ENCODE measurements around the gene CCDC3.
"Not testable (repeated sequence)": the region's sequence is repeated elsewhere in the genome, so short reads cannot be mapped to it uniquely, and the experiment has no call there.

CCDC3 gene

DNA sequence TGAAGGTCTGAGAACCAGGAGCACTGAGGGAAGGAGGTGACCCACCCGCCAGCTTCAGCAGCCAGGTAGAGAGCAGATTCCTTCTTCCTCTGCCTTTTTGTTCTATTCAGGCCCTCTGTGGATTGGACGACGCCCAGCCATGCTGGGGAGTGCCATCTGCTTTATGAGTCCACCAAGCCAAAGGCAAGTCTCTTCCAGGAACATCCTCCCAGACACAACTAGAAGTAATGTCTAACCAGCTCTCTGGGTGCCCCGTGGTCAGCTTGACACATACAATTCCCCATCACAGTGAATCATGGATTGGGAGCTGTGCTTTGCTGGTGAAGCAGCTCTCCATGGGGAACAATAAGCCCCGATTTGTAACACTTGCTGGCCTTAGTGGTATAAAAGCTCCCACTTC, 125.2 kb downstream of the CCDC3 start:
- no peak for DNase-seq

DNA sequence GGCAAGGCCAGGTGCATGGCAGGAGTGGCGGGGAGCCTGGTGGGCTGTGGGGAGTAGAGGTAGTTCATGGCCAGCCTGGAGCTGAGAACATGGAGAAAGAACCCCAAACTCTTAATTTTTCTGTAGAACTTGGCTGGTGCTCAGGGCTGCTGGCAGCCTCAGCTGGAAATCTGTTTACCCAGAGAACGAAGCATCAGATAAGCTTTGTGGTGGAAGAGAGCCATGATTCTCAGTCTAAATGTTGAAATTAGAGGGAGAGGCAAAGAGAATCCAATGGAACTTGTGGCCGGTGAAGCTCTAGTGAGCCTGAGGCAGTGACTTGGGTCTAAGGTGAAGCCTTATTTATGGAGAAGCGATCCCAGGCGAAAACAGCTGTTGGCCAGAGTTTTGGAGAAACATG, 126.4 kb downstream of the CCDC3 start:
- no peak for DNase-seq

DNA sequence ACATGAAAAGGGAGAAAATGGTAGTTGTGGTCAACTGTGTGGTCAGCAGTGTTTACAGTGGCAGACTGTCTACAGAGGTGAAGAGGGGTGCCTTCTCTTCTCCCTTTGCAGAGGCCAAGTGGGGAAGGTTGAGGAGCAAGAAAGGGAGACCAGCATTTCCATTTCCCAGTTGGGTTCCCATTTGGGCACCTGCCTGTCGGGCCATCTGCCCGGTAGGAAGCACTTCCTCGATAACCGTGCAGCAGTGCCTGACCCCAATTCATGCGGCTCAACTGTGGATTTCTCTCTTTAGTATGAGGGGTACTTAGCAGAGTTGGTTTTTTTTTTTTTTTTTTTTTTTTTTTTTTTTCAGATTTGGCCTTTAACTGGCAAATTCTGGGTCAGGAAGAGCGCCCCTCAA, 127.0 kb downstream of the CCDC3 start:
- no peak for DNase-seq

DNA sequence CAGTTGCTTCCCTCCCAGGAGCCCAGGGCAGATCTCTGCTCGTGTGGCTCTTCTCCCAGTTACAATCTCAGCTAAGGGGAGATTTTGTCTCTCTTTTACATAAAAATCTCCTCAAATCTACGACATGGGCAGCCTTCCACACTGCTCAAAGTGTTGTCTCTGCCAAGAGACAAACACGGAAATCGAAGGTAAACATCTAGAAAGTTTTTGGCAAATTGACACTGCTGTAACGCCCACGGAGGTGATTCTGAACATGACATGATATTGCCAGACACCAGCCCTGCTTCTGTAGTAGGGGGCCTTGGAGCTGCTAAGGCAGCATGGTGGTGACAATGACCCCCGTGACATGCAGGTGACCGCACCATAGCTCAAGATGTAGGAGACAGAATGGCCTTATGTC, 128.3 kb downstream of the CCDC3 start:
- DNase-seq, result no peak

DNA sequence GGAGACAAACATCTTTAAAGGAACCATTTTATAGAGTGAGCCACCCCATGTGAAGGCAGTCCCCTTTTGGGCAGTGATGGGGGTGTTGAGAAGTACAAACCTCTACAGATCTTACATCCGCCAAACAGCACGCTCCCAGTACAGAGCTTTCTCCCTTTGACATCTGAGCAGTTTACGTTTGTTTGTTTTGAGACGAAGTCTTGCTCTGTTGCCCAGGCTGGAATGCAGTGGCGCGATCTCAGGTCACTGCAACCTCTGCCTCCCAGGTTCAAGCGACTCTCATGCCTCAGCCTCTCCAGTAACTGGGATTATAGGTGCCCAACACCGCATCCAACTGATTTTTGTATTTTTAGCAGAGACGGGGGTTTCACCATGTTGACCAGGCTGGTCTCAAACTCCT, 128.9 kb downstream of the CCDC3 start:
- no peak for DNase-seq

DNA sequence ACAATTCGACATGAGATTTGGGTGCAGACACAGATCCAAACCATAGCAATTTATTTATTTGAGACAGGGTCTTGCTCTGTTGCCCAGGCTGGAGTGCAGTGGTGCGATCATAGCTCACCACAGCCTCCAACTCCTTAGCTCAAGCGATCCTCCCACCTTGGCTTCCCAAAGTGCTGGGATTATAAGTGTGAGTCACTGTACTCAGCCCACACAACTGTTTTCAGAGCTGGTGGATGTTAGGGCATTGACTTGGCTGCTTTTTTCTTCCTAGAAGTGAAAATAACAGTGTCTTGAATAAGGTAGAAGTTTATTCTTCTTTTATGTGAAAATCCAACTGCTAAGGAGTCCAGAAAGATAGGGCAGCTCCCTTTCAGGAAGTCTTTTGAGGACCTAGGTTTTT, 132.1 kb downstream of the CCDC3 start:
- DNase-seq, result no peak

DNA sequence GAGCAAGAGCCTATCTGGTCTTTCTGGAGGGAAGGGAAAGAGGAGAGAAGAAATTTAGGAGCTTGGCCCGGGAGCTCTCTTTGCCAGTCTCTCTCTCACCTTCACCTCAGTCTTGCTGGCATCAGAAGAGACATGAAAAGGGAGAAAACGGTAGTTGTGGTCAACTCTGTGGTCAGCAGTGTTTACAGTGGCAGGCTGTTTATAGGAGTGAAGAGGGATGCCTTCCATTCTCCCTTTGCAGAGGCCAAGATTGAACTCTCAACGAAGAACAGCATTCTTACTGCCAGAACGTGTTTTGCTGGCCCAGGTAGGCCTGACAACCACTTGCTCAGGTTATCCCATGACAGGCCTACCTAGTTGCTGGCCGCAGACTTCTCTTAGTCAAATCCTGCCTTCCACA, 133.3 kb downstream of the CCDC3 start:
- DNase-seq, result no peak

DNA sequence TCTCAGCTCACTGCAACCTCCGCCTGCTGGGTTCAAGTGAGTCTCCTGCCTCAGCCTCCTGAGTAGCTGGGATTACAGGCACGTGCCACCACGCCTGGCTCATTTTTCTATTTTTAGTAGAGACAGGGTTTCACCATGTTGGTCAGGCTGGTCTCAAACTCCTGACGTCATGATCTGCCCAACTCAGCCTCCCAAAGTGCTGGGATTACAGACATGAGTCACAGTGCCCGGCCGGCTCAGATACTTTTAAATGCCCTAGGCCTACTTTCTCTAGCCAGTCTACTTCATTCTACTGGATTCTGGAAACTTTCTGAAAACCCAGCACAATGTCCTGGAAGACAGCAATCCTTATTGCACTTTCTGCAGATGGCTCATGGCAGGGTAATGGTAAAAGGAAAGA, 136.0 kb downstream of the CCDC3 start:
- DNase-seq, result not testable (repeated sequence)

DNA sequence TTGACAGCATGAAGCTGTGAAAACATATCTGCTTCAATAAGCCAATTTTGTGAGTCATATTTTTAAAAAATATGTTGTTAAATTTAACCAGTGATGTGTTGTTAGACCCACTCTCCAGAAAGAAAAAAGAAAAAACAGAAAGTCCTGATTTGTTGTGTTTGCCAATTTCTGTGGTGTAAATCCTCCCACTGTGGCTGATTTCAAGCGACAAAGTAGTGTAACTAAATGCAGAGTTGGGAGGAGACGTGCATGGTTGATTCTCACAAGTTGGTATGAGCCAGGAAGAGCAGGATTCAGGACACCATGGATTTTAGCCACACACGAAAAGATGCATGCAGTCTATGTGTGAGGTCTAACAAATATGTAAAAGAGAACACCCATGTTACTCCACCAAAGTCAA, 139.1 kb downstream of the CCDC3 start:
- DNase-seq, result no peak

DNA sequence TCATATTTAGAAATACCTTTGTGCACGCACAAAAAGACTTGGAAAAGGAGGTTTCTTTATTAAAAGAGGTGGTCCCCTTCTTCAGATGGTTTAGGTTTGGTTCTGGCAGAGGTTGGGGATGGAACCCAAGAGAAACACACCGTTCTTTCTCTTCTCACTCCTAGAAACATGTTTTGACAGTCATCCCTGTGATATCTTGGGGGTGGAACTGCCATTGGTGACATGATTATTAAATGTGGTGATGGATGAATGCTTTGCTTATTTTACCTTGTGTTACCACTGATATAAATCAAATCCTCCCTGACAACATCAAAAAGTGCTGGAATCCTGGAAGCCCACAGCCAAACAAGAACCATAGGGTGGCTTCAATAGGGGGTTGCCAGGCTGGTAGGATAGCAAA, 146.5 kb downstream of the CCDC3 start:
- DNase-seq, result no peak

DNA sequence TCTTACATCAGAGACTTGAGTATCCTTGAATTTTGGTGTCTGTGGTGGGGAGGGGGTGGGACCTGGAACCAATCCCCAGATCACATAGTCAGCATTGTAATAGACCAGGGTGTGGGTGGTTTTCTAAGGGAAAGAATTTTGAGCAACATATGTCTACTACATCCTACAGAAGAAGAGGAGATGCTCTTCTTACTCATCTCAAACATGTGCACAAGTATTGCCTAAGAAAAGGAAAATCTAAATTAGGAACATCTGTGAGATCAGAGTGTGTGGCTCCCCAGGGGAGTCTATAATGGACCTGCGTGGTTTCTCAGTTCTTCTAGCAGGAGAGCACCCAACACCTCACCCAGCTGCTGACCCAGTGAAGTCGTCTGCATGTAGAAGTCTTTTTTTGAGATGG, 148.8 kb downstream of the CCDC3 start:
- no peak for DNase-seq

DNA sequence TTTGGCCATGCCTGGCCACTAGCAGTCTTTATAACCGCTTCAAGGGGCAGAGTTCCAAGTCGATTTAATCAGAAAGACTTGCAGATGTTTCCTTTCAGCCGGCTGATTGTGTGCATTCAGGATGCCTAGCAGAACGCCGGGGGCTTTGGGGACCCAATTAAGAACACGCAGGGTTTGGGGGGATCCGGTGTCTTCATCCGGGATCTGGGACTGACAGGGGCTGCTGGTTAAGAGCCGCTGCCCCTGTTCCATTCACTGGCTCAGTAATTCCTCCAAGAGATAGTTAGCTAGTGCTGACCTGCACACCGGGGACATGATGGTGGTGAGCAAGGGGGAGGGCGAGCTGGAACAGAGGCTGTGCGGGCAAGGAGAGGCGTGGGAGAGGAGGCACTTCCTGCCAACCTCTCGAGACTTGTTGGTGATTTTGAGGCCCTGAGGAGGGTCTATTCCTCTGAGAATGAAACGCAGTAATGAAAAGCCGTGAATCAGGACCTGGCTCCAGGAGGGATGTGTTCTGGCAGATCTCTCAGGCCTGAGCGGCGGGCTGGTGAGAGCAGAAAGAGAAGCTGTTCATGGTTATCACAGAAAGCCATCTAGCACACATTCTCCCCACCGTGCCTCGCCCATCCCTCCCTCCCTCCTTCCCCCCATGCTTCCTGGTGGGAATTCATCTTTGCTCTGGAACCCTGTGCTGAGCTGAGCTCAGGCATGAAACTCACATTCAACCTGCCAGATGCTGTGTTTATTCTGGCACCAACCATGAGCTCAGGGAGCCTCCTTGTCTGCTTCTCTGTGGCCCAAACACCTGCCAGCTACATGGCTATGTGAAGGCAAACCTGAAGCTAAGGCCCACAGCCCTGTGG, 152.0 kb downstream of the CCDC3 start:
- DNase-seq, result no peak

DNA sequence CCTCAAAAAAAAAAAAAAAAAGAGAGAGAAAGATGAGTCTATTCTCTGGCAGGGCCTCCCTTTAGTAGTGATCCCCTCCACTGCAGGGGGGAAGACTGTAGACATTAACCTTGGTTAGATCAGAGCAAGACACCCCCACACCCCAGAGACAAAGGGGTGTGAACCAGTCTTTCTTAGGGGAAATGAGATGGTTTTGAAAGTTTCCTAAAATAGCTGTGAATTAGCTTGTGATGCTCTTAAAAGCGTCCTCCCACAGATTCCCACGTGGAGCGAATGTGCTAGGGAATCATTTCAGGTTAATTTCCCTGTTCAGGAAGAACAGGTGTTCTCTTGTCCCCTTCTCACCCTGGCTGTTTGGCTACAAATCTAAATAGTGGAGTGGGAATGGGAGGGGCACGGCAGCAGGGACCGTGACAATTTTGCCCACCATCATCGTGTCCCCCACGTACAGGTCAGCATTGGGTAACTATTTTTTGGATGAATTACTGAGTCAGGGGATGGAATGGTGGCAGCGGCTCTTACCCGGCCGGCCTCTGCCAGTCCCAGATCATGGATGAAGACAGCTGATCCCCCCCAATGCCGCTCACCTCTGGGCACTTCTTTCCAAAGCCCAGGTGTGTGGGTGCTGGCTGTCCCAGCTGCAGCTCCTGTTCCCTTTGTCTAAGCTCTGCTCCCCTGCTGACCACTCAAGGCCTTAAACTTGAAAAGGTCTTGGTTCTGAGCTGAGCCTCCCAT, 152.9 kb downstream of the CCDC3 start:
- no peak for DNase-seq

DNA sequence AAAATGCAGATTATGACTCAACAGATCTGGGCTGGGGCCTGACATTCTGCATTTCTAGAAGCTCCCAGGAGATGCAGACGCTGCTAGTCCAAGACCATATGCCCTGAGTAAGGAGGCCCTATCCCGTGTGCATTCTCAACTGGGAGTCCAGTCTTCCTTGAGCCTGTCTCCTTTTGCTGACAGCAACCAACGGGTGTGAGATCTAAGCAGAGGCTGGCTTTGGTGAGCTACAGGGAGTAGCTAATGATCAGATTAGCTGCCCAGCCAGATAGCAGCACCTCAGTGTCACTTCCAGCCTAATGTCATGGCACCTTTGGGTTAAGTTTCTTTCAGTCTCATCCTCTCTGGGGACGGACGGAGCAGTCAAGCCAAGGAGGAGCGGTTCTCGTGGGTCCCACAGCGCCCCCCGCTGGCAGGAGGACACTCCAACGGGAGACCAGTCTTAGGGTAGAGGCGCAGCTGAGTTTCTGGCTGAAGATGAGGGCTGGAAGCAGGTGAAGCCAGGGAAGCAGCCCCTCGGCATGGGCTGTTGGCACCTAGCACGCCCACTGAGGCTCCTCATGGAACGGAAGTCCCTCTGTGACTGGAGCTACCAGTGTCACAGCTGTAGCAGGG, 154.0 kb downstream of the CCDC3 start:
- DNase-seq, result no peak

DNA sequence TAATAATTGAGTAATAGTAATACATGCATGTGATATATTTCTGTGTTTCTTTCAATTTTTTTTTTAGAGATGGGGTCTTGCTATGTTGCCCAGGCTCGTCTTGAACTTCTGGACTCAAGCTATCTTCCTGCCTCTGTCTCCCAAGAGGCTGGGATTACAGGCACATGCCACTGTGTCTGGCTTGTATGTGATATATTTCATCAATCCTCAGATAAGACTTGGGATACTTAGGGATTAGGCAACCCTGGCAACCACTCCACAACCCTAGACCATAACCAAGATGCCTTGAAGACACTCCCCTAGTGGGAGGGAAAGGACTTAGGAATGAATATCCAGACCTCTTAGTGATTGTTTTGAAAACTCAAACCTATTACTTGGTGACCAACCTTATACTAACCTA, 154.8 kb downstream of the CCDC3 start:
- no peak for DNase-seq

All from CD4-positive, alpha-beta T cell treated with Interleukin-21 for 1 hour (primary cell).